Amygdala (tissue), 56 donors: ENCODE measurements around the gene SGCA.
A peak's percentile ranks its signal among the peaks of the same experiment; 100 is the strongest.

Source experiments
- DNase-seq, 56 donors: peaks; one replicate each; lab custom pipeline; 2025; lab: John Stamatoyannopoulos, UW

The SGCA gene

DNA sequence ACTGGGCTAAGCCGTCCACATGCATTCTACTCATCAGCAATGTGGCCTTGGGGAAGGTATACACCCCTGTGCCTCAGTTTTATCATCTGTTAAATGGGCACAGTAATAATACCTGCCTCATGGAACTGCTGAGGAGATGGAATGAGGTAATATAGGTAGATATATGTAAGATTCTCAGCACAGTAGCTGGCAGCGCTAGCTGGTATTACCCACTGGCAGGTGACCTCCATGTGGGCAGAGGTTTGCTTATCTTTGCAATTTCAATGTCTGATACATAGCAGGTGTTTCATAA lies 1.2 kb upstream of the SGCA start:
- DNase-seq, result no peak

DNA sequence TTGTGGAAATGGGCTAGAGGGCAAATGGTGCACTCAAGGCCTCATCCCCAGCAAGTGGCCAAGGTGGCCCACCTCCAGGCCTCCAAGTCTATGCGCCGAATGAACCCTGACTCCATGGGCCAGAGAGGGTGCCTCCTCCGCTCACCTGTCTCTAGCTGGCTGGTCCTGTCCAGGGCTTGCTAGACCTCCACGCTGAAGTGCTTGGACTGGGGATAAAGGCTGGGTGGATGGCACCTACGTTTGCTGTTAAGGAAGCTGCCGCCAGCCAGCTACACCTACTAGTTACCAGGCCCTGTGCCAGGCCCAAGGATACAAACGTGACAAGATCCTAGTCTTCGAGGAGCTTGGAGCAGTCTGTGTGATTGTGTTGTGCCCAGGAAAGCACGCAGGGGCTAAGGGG lies 739 bp upstream of the SGCA start:
- no peak for DNase-seq

DNA sequence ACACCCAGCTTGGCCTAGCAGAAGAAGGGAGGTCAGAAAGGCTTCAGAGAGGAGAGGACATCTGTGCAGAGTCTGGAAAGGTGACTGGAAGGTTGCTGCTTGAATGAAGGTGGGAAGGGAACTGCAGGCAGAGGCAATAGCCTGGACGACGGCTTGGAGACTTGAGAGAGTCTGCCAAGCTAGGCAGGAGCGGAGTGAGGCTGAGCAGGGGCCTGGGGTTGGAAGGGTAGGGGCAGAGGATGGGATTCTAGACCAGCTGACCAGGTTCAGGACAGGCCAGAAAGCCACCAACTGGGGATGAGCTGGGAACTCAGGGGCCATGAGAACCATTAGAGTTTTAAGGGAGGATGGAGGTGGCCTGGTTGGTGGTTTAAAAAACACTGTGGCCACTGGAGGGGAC lies 339 bp upstream of the SGCA start:
- DNase-seq, result no peak

DNA sequence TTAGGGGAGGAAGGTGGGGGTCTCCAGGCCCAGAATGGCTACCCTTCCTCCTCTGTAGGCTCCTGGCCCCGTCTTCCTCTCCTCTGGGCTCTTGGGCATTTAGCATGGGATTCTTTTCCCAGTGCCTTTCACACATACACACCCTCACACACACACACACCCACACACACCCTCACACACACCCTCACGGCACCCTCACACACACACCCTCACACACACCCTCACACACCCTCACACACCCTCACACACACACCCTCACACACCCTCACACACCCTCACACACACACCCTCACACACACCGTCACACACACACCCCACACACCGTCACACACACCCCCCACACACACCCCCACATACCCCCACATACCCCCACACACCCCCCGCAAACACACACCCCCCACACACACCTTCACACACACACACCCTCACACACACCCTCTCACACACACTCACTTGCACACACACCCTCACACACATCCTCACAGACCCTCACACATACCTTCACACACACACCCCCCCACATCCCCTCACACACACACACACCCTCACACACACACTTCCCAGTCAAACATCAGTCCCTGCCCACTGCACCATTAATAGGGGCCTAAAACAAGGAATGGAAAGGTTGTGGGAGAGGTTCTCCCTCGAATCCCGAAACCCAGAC lies 845 bp downstream of the SGCA start:
- DNase-seq, result no peak

DNA sequence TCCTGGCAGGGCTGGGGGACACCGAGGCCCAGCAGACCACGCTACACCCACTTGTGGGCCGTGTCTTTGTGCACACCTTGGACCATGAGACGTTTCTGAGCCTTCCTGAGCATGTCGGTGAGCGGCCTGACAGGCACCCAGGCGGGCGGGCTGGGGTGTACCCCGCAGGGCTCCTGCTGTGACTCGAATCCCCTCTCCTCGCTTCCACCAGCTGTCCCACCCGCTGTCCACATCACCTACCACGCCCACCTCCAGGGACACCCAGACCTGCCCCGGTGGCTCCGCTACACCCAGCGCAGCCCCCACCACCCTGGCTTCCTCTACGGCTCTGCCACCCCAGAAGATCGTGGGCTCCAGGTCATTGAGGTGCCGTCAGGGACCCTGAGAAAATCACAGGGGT lies 1.6 kb downstream of the SGCA start:
- DNase-seq, result no peak

DNA sequence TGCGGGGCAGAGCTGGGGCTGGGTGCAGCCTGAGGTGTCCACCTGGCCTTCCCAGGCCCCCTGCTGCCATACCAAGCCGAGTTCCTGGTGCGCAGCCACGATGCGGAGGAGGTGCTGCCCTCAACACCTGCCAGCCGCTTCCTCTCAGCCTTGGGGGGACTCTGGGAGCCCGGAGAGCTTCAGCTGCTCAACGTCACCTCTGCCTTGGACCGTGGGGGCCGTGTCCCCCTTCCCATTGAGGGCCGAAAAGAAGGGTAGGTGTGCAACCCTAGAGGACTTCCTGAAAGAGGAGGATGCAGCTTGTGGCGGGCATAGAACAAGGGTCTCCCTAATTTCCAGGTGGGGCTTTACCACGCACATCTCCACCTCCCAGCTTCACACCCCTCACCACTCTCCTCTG lies 2.5 kb downstream of the SGCA start:
- no peak for DNase-seq

DNA sequence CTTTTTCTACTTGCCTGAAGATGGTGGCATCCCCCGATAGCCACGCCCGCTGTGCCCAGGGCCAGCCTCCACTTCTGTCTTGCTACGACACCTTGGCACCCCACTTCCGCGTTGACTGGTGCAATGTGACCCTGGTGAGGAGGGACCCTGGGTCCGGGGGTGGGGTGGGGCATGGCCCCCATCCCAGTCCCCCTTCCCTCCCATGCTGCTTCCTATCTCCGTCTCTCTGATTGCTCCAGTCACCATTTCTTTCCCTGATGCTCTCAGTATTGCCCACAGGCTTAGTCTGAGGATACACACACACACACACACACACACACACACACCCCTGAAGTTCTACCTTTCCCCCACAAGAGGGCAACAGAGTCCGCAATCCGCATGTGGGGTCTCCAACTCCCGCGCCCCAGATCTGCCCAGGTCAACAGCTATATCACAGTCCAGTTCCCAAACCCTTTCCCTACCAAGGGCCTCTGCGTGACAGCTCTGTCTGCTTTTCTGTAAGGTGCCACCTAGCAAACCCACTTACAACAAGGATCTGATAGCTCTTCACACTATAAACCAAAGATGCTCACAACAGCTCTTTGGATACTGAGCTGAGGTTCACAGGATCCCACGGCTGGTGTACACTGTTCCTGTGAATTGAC lies 3.4 kb downstream of the SGCA start:
- peak in 19 of 56 donors; percentile 6 to 48 (median 22) for DNase-seq

DNA sequence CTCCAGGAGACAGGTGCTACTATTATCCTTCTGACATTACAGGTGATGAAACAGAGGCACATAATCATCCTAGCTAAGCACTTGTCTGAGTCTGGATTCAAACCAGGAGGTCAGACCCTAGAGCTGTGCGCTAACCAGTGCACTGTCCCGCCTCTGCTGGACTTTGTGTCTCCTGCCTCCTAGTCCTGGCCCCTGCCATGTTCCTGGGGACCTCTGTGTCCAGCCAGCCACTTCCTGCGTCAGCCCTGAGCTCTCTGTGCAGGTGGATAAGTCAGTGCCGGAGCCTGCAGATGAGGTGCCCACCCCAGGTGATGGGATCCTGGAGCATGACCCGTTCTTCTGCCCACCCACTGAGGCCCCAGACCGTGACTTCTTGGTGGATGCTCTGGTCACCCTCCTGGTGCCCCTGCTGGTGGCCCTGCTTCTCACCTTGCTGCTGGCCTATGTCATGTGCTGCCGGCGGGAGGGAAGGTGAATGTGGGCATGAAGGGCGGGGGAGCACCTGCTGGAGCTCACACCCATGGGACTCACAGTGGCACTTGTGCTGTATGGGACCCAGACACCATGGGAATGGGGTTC lies 4.2 kb downstream of the SGCA start:
- no peak for DNase-seq

DNA sequence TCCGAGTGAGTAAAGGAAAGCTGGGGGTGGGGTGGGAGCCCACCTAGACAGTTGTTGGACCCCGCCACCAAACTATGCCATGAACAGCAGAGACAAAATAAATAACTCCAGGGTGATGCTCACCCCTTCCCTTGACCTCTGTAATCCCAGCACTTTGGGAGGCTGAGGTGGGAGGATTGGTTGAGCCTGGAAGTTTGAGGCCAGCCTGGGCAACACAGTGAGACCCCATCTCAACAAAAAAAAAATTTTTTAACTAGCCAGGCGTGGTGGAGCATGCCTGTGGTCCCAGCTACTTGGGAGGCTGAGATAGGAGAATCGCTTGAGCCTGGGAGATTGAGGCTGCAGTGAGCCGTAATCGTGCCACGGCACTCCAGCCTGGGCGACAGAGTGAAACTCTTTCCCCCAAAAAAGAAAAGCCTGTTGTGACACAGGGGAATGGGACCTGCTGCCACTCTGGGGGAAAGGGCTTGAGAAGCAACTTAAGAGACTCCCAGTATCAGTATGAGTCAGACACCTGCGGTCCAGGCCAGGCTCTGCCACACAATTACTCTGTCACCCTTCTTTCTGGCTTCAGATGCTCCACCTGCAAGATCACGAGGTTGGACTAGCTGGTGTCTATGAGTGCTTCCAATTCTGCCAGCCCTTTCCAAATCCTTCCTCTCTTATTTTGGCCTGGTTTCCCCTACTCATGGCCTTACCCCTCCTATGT lies 5.0 kb downstream of the SGCA start:
- no peak for DNase-seq

DNA sequence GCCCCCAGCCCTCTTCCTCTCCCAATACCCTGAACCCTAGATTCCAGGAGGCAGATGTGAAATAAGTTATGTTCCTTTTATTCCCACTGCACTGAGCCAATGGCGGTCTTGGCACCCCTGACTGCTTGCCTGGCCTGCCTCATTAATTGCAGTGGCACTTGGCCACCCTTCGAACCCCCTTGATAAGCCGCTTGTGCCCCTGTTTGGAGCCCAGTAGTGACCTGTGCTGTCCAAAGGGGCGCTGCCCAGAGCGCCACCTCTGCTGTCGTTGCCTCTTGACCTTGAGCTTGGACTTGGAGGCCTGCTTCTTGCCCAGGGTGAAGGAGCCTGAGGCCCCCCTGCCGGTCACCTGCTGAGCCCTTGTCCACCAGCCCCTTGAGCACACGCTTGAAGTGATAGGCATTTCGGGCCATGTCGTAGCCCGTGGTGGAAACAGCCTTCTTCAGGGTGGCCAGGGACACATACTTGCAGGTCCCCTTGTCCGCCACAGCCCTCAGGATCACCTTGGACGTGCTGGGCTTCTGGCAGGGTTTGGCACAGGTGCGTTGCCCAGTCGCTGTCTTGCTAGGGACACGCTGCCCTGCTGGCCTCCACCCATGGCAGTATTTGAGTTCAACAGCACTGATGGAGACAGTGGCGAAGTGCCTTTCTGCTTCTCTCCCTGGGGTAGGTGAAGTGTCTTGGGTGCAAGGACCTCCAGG lies 5.7 kb downstream of the SGCA start:
- no peak for DNase-seq

DNA sequence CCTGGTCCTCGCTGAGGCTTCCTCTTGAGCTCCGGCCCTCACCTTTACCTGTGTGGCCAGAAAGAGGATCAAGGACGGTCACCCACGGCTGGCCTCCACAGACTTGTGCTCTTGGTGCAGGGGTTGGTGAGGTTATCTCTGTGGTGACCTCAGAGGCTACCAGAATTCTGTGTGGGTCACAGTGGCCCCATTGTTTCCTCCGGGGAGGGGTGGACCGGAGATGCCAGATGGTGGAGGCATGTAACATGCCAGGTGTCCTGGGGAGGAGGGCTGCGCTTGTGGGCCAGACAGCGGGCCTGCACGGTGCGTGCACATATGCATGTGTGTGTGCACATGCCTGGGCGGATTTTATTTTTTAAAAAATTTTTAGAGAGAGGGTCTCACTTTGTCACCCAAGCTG lies 6.3 kb downstream of the SGCA start:
- no peak for DNase-seq

DNA sequence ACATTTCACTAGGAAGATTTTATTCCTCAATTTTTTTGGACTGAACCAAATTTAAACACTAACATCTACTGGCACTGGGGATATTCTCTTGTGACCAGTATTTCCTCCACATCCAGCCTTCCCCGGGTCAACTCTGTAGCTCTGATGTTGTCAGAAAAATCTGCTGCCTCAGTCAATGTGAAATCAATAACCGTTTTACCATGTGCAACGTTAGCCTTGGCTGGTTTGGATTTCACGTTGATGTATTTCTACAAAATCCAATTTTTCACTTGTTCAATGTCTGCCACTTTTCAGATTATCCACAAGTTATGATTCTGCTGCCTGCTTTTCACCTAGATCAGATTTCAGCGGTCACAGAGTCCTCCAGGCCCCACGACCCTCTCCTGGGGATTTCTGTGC lies 7.1 kb downstream of the SGCA start:
- DNase-seq, result no peak

DNA sequence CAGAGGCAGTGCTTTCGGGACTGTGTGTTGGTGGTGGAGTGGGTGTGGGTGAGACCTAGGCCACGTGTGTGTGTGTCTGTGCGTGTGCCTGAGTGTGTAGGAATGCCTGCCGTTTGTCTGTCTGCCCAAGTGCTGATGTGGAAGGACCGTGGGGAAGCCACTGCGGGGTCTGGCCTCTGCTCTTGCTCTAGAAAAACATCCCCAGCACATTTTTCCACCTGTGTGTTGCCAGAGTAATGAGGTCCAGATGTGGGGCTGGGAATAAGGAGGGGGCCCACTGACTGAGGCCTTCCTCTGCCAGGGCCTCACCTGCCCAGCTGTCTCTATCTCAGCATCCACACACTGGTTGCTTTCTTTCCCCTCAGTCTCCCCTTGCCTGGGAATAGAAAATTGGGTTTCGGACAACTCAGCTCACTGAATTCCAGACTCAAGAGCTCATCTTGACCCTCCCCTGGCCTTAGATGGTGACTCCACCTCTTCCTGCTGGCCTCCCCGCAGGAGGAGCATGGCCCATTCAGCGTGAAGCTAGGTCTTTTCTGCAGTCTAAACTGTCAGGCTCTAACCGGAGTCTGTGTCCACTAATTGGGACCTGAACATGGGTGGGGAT lies 7.6 kb downstream of the SGCA start:
- no peak for DNase-seq

DNA sequence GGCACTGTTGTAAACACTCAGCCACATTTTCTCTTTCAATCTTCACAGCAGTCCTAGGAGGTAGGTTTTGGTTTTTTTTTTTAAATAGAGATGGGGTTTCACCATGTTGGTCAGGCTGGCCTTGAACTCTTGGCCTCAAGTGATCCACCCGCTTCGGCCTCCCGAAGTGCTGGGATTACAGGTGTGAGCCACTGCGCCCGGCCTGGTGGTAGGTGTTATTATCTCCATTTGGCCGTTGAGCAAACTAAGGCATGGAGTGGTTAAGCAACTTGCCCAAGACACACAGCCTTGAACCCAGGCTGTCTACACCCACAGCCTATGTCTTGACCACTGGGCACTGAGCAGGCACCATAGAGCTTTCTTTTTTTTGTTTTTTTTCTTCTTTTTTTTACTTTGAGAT lies 8.6 kb downstream of the SGCA start:
- DNase-seq, result no peak

DNA sequence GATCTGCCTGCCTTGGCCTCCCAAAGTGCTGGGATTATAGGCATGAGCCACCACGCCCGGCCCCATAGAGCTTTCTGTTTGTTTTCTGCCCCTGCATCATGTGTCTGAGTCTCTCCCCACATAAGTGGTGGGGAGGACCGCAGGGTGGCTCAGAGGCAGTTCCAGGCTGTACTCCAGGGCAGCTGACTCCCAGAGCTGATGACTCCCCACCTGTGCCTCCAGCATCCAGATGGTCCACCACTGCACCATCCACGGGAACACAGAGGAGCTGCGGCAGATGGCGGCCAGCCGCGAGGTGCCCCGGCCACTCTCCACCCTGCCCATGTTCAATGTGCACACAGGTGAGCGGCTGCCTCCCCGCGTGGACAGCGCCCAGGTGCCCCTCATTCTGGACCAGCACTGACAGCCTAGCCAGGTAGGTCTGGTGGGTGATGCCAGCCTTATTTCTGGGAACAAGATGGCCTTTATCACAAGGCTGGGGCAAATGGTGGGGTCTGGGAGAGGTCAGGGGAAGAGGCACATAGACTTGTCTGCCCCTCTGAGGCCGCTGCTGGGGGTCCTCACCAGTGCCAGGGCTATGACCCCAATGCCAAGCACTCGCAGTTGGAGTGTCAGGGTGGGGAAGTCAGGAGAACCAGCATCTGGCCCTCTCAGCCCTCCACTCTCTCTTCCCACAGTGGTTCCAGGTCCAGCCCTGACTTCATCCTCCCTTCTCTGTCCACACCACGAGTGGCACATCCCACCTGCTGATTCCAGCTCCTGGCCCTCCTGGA lies 9.4 kb downstream of the SGCA start:
- no peak for DNase-seq

DNA sequence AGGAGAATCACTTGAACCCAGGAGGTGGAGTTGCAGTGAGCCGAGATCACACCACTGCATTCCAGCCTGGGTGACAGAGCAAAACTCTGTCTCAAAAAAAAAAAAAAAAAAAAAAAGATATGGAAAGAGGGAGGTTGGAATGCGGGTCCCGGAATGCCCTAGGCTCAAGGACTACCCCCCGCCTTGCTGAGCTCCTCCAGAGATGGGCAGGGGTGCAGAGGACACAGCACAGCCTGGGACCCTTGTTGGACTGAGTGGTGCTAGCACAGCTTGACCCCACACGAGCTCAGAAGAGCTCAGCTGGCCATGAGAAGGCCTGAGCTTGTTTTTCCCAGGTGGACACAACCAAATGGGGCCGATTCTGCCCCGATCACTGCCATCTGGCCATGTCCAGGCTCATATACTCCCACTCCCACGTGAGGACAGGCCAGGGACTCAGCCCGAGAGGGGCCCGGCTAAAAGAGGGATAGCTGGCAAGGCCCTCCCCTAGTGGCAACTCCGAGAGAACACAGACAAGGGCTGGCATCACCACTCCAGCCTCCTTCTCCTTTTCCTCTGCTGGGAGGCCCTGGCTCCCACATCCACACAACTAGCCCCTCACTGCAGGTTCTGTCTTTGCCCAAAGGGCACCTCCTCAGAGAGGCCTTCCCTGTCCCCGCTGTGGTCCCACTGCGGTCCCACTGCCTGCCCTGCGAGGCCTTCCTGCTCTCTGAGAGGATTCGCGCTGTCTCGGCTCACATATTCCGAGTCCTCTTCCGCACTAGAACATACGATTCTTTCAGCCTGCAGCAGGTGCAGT lies 11.0 kb downstream of the SGCA start:
- no peak for DNase-seq

DNA sequence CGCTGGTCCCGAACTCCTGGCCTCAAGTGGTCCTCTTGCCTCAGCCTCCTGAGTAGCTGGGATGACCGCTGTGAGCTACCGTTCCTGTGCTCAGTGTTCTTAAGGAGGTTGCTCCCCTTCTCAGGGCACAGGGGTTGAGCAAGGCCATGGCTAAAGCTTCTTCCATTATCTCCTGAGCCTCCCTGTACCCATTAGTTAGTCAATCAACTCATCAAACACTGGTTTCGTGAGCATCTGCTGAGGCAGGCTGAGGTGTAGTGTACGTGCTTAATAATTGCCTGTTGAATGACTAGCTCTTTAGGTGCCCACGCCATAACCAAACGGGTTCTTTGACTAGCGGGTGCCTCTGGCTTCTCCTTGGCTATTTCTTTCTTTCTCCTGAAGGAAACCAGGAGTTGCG lies 11.7 kb downstream of the SGCA start:
- no peak for DNase-seq

DNA sequence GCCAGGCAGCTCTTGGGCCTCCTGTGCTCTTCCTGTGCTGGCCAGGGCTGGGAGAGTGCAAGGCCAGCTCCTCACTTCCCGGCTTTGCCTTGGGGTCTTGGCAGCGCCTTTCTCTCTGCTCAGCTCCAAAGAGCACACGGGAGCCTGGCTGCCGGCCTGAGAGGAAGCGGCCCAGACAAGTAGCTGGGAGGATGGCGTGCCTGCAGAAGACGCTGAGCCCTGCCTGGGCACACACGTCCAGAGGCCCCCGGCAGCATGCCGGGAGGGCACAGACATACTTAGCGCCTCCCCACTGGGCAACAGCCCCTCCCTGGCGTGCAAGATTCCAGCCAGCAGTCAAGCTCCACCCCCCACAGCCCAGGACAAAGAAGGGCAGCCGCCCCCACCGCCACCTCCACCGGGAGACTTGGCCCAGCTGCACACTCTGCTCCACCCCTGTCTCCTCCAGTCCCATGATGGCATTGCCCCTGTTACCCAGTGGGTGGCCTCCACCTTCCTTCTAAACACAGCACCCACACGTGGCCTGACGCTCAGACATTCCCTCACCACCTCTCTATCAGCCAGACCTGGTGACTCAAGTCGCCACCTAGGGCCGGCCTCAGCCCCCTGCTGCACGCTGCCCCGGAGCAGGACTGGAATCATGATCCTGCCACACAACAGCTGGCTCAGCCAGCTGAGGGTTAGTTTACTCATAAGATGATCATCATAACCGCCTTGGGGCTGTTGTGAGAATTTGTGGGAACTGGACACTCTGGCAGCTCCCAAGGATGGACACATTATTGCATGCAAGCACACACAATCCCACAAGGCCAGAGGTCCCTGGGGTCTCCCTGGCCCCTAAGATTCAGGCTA lies 12.4 kb downstream of the SGCA start:
- DNase-seq, result peak in 36 of 56 donors; percentile 7 to 79 (median 43)
